SKM-1 treated with dmso at 0.1 percent for 144 hours (cell line): Measurements from ENCODE around the gene CCDC88A.
"Not testable (repeated sequence)": the region's sequence is repeated elsewhere in the genome, so short reads cannot be mapped to it uniquely, and the experiment has no call there.

Experiments
- DNase-seq: peaks from one replicate; lab custom pipeline; 2025; ENCODE audit not compliant: unreplicated experiment; lab: John Stamatoyannopoulos, UW

CCDC88A gene, protein sequence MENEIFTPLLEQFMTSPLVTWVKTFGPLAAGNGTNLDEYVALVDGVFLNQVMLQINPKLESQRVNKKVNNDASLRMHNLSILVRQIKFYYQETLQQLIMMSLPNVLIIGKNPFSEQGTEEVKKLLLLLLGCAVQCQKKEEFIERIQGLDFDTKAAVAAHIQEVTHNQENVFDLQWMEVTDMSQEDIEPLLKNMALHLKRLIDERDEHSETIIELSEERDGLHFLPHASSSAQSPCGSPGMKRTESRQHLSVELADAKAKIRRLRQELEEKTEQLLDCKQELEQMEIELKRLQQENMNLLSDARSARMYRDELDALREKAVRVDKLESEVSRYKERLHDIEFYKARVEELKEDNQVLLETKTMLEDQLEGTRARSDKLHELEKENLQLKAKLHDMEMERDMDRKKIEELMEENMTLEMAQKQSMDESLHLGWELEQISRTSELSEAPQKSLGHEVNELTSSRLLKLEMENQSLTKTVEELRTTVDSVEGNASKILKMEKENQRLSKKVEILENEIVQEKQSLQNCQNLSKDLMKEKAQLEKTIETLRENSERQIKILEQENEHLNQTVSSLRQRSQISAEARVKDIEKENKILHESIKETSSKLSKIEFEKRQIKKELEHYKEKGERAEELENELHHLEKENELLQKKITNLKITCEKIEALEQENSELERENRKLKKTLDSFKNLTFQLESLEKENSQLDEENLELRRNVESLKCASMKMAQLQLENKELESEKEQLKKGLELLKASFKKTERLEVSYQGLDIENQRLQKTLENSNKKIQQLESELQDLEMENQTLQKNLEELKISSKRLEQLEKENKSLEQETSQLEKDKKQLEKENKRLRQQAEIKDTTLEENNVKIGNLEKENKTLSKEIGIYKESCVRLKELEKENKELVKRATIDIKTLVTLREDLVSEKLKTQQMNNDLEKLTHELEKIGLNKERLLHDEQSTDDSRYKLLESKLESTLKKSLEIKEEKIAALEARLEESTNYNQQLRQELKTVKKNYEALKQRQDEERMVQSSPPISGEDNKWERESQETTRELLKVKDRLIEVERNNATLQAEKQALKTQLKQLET (N-terminal part only)

DNA sequence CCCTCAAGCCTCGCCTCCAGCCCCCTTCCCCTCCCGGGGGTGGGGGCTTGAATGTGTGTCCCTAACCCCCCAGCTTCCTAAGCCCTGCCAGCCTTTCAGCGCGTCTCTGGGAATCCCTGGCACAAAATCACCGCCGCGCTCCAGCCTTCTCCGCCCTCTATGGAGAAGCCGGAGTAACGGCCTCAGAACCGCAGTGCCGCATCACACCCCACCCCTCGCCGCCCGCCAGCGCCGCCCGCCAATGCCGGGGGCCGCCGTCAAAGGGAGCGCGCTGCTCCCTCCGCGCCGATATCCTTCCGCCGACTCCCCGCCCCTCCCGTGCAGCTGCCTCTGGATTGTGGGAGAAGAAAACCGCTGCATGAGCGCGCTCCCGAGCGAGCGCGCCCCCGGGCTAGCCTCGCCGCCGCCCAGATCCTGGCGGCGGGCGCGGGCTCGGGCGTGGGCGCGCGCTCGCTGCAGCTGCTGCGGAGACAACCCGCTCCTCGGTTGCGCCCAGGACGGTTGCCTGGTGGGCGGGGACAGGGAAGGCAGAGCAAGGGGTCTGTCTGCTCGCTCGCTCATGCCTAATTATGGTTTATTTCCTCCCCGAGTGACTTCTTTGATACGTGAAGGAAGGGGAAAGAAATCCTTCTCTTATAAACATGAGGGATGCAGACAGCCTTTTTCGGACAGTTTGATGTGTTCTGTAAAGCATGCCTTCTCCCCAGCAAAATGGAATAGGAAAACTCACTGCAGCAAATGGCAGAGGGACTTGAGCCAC is at the start of gene CCDC88A:
Gene CCDC88A (minus strand): TSS at position 178 of the 760 bp plus-strand sequence. CDS start 777 bp downstream, outside the sequence.
- peak; percentile 92 for DNase-seq

DNA sequence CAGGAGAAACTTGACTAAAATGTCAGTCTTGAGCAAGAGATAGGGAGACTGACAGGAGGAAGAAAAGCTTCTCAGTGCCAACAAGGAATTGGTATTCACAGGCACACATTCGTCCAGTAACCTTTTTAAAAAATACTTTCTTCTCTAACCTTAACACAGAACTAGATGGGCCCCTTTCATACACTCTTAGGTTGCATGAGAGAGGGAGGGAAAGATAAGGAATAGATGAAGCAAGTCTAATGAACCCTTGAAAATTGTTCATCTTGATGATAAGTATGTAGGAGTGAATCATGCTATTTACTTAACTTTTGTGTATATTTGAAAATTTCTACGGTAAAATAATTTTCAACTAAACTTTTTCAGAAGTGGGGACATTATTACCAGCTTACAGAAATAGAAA is 42.0 kb upstream of the CCDC88A start:
- DNase-seq = no peak

DNA sequence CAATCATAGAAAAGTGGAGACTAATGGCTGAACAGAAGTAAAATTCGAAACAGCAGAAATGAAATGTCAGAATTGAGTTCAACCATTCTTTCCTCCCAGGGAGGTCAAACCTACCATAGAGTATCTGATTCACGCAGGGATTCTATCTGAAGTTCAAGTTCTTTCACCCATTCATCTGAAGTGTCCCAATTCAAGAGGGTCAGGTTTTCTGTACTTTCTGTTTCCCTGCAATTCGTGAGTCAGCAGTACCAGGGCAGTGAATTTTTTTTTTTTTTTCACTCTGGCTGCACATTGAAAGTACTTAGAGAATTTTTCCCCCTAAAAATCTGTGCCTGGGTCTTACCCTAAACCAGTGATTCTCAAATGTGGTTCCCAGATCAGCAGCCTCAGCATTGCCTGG is 40.9 kb upstream of the CCDC88A start:
- DNase-seq = no peak

DNA sequence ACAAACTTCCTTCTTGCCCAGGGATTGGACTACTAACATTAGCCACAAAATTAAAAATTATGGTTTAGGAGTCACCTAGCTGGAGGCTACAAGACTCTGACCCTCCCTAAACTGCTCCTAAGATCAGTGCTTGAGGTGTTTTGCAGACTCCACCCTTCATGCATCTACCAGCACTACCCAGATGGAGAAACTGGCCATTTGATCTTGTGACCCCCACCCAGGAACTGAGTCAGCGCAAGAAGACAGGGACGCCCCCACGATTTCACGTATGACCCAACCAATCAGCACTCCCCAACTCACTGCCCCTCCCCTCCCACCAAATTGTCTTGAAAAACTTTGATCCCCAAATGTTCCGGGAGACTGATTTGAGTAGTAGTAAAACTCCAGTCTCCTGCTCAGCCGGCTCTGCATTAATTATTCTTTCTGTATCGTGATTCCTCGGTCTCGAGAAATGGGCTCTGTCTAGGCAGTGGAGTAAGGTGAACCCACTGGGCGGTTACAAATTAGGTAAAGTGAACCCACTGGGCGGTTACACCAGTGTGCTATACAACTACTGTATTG is 40.1 kb upstream of the CCDC88A start:
- DNase-seq = no peak

DNA sequence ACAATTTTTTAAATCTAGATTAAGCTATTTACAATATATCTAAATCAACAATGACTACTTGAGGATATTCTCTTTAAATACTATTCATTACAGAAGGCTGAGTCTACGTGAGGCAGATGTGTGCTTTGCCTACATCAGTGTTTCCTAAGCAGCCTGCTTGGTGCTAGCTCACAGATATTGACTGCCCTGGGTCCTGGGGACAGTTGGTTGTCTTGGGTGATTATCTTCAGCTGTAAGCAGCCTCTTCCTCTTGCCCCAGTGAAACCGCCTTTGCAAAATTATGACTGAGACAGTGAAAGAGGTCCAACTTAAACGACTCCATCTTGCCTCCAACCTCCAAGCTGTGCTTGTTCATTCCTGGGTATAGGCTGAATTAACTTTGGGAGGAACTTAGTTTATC is 39.6 kb upstream of the CCDC88A start:
- DNase-seq = no peak

DNA sequence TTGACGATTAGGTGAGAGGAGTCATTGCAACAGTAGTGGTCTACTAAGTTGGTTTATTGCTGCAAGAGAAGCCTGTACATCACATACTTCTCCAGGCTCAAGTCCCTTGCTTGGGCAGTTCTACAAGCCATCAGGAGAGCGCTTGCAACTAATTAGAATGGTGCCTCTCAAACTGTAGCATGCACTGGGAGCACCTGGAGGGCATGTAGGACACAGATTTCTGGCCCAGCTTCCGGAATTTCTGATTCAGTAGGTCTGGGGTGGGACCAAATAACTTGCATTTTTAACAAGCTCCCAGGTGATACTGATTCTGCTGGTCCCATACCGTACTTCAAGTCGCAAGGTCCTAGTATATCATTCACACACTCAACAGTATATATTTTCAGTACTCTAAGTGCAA is 34.5 kb upstream of the CCDC88A start:
- DNase-seq = no peak

DNA sequence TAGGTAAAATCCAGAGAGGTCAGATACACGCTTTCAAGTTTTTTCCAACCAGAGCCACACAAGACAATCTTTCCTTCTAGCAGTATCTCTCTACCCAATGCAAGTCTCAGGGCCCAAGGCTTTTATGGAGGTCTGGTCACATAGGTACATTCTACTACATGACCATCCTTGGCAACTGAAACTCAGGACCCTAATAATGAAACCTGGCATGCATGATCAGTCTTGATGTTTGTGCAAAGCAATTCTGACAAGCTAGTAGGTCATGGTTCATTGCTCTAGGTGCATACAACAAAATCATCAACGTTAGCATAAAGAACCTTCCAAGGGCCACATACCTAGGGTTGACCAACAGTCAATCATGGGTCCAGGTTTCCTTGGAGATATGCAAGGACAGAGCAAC is 33.2 kb upstream of the CCDC88A start:
- no peak for DNase-seq

DNA sequence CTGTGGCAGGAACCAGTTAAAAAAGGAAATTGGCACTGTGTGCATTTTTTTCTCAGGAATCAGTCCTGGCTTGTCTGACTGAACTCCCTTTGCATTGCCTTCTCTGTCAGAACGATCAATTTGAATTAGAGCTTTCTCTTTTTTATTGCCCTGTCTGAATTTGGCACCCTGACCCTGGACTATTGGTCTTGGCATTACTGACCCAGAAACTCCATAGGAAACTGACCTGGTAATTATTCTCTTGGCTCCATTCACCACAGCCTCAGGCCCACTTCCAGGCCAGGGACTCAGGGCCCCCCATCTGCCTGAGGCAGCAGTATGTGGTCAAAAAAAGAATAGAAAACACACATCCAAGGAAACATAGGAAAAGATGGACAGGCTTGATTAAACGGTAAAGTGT is 32.0 kb upstream of the CCDC88A start:
- DNase-seq = no peak

DNA sequence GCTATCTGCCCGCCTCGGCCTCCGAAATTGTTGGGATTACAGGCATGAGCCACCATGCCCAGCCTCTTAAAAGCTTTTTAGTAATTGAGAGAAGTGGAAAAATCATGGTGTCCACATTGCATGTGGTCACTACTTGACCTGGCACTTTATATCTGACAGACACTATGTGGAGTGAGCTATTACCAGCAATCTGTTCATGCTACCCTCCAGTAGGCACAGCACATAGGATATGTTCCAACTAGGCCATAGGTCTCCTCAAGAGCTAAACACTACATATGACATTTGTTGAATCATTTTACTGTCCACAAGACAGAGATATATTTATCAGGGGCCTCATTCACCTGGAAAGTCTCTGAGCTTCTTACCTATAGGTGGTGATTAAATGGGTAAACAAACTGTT is 30.4 kb upstream of the CCDC88A start:
- DNase-seq = not testable (repeated sequence)

DNA sequence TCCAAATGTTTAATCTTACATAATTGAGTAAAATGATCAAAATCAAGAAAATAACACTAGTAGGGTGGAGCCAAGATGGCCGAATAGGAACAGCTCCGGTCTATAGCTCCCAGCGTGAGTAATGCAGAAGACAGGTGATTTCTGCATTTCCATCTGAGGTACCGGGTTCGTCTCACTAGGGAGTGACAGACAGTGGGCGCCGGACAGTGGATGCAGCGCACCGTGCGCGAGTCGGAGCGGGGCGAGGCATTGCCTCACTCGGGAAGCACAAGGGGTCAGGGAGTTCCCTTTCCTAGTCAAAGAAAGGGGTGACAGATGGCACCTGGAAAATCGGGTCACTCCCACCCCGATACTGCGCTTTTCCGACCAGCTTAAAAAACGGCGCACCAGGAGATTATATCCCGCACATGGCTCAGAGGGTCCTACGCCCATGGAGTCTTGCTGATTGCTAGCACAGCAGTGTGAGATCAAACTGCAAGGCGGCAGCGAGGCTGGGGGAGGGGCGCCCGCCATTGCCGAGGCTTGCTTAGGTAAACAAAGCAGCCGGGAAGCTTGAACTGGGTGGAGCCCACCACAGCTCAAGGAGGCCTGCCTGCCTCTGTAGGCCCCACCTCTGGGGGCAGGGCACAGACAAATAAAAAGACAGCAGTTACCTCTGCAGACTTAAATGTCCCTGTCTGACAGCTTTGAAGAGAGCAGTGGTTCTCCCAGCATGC is 22.5 kb upstream of the CCDC88A start:
- DNase-seq = not testable (repeated sequence)

DNA sequence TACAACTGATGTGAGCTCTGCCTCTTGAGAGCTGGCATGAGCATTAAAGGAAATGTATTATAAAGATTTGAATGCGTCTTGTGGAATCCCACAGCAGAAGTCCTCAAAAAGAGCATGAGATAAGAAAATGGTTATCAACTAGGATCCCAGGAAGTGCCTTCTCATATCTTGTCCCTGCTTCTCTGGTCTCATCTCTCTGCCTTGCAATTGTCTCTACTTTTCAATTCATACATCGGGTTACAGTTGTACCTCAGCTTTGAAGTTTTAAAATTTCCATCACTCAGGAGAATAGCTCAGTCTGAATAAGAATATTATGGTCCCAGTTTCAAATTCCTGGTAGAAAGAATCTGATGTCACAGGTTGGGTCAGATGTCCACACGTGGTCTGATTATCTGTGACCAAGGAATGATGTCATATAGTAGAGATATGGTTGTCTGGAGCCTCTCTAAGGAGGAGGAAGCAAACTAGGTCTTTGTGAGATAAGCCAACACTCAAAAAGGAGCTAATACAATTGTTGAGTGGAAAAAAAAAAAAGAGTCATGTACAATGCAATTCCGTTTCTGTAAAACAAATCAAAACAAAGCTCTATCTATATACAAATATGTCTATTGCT is 21.7 kb upstream of the CCDC88A start:
- no peak for DNase-seq

DNA sequence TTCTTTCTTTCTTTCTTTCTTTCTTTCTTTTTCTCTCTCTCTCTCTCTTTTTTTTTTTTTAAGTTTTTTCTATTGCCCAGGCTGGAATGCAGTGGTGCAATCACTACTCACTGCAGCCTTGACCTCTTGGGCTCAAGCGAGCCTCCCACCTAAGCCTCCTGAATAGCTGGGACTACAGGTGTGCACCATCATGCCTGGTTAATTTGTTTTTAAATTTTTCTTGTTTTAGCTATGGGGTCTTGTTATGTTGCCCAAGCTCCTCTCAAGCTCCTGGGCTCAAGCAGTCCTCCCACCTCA is 19.4 kb upstream of the CCDC88A start:
- no peak for DNase-seq

DNA sequence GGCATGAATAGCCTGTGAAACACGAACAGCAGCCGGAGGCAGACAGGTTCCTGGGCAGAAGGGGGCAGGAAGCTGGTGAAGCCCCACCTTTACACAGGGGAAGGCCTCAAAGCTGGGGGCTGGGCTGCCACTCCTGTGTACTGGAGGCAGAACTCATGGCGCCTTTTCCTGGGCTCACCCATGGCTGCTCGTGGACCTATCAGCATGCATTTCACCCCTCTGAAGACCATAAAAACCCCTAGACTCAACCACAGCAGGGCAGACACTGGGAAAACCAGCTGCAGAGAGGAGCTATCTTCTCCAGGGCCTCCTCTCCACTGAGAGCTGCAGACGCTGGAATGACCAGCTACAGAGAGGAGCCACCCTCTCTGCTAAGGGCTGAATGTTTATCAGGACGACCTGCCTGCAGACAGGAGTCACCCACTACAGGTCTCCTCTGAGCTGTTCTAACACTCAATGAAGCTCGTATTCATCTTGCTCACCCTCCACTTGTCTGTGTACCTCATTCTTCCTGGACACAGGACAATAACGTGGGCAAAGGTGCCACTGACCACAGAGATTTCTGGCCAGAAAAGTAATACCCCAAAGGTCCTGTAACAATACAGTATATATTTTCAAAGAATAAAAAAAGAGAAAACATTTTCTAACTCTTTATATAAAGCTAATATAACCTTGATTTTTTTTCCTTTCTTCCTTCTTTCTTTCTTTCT is 18.9 kb upstream of the CCDC88A start:
- DNase-seq = no peak

DNA sequence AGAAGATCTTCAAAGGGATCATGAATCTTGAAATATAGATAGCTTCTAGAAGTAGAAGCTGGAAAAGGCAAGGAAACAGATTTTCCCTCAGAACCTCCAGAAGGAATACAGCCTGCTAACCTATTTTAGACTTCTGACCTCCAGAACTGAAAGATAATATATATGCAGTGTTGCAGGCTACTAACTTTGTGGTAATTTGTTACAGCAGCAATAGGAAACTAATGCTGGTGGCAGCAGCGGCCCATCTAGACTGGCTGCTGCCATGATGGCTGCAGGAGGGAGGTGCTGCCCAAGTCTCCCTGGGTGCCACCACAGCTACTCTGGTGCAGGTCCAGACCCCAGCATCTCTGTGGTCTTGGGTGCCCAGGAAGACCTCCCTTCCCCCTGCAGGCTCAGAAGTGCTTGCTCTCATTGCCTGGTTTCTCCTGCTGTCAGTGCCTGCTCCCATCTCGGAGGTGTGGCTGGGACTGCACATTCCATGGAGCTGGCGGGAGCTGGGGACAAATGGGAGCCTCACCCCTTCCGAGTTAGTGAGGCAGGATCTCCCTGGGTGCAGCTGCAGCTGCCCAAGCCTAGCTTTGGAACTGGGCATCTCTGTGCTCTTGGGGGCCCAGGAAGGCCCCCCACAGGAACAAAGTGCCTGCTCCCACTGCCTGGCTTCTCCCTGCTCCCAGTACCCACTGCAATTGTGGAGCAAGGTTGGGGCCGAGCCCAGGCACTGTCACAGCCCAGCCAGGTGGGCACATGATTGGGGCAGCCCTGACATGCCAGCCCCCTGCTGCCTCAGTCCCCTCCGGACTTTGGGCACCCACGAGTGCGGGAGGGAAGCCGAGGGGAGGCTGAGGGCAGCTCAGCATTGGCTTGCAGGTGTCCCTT is 18.1 kb upstream of the CCDC88A start:
- DNase-seq = no peak

DNA sequence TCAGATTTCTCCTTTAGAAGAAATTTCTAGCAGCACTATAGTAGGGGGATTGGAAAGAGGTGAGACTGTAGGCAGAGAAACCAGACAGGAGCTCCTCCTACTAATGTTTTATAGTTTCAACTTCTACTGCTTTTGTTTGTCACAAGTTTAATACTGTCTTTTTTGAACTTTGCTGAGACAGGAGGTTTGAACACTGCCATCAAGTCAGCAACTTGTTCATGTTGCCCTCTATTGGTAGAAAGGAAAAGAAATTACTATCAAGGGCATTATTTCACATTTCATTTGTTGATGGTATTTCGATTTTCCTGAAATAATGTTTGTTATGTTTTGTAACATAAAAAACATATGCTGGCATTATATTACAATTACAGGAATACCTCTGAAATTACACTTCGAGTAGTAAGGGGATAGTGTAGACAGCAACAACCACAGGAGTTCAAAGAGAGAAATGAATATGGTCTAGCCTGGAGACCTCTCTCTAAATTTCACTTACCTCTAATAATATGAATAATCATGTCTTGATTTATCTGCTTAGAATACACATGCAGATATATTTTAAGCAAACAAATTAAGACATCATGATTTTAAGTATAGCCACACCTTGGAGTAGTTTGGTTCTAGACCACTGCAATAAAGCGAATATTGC is 12.4 kb upstream of the CCDC88A start:
- DNase-seq = peak; percentile 11

DNA sequence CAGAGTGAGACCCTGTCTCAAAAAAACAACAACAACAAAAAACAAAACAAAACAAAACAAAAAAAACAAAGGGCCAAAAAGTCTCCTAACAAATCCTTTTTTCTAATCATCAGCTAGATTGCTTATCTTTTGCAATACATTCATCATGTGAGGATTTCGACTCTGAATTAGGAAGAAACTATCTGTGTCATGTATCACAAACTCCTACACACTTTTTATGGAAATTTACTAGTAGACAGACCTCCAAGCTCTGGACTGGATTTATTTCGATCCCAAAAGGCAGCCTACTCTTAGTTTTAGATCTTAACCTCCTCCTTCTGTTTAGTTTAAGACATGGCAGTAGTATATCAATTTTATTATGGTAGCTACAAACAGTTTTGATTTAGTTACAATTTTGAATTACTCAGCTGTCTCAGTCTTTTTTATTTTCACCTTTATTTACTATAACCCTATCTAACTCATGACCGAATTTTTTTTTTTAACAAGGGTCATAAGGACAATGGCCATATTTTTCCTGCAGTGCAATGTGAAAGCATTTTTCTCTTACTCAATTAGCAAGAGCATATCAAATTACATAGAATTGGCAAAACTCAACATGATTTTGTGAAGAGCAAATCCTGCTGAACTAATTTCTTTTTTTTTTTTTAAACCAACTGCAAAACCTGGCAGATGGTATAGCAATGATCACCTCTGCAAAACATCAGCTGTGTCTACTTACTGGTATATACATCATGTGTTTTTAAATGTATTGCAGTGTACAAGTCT is 10.7 kb upstream of the CCDC88A start:
- DNase-seq = no peak

DNA sequence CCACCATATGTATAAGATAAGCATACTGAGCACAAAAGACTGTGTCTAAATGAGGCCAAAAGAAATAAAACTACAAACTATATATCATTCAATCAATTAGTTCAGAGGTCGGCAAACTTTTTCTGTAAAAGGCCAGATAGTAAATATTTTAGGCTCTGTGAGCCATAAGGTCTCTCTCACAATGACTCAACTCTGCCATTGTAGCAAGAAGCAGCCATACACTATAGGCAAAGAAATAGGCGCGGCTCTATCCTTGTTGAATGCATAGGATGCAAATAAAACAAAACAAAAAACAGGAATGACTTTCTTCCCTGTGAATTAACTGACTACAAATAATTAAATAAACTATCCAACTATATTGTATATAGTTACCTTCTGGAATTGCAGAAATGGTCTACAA is 8.6 kb upstream of the CCDC88A start:
- no peak for DNase-seq
